Measurements from ENCODE around the gene ME1. TPM values are rescaled to one million over a fixed set of nuclear protein-coding genes. Genes with fewer than 3 reads are reported as not detected.

Gene ME1
- total RNA-seq, 4 donors from 2014 or later, result 7.8 to 17.6 (median 14.9) TPM

DNA sequence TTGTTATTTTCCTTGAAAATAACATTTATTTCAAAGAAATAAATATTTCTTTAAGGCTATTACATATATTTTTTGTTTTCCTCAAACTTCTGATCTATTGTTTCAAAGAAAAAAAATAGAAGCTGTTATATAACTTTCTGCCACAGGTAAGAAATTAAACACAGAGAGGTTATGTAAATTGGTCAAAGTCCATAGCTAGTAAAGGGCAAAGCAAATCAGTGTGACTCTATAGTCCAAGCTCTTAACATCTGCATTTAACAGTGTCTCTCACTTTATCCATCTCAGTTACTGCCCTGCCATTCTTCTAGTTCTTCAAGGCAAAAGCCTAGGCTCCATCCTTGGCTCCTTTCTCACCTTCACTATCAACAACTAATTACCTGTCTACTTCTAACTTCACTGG, 180.6 kb downstream of the ME1 start:
- H3K36me3 ChIP-seq, result peaks cover 0 to 14% (median 0%) of the 10 kb centered on the region in 3 donors

GRCh38 chr6:83247471-83247870, 183.4 kb downstream of the ME1 start:
- 67 to 75% methylated on average over 3 of the region's 3 CpGs for WGBS, 2 donors

More for the DNA sequence above, 180.6 kb downstream of the ME1 start:
- TF ChIP-seq CTCF (IDR thresholded peaks at IDR 0.05) (no peak), POLR2A (IDR thresholded peaks at IDR 0.05) (no peak), EP300 (IDR thresholded peaks at IDR 0.05) (no peak)
- Histone ChIP-seq H3K4me3 (no peak overlapping the region), H3K4me1 (peaks cover 0 to 5% (median 0%) of the 10 kb centered on the region in 4 donors), H3K27me3 (no peaks in the 10 kb centered on the region), H3K27ac (no peak overlapping the region), H3K9me3 (no peaks in the 10 kb centered on the region)
- DNase-seq (ENCODE audit: low spot score in 2 of 2), result no peak

DNA sequence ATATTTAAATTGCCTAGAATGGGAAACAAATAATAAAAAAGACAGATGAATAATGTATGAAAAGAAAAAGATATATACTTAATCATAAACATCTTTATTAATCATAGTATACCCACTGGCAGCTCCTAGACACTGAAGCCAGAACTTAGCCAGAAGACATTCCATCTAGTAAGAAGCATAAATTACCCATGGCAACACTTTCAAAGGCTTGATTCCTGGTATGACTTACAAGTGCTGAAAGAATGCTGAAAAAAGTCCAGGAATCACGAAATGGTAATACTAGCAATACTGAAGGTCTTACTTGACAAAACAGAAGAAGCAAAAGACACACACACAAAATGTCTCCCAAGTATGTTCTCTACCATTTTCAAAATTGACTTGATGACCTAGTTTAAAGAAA, 199.7 kb downstream of the ME1 start:
- DNase-seq (ENCODE audit: low spot score in 2 of 2), result no peak
- peaks cover 0 to 6% (median 0%) of the 10 kb centered on the region in 4 donors for H3K4me1 ChIP-seq
- H3K27me3 ChIP-seq, result no peaks in the 10 kb centered on the region
- no peak overlapping the region for H3K27ac ChIP-seq
- no peak for TF ChIP-seq POLR2A (IDR thresholded peaks at IDR 0.05)
- no peak for TF ChIP-seq CTCF (IDR thresholded peaks at IDR 0.05)
- no peak for TF ChIP-seq EP300 (IDR thresholded peaks at IDR 0.05)
- 48 to 68% methylated on average over 1 of the region's 1 CpG for WGBS, 2 donors
- H3K4me3 ChIP-seq, result no peak overlapping the region
- H3K36me3 ChIP-seq, result no peaks in the 10 kb centered on the region
- no peaks in the 10 kb centered on the region for H3K9me3 ChIP-seq

More at GRCh38 chr6:83247471-83247870, 183.4 kb downstream of the ME1 start:
- TF ChIP-seq POLR2A (IDR thresholded peaks at IDR 0.05), result no peak
- TF ChIP-seq EP300 (IDR thresholded peaks at IDR 0.05), result no peak
- no peak for TF ChIP-seq CTCF (IDR thresholded peaks at IDR 0.05)
- Histone ChIP-seq H3K27me3 (no peaks in the 10 kb centered on the region), H3K27ac (no peak overlapping the region), H3K36me3 (peaks cover 0 to 8% (median 0%) of the 10 kb centered on the region in 3 donors), H3K4me3 (no peak overlapping the region), H3K4me1 (peaks cover 0 to 5% (median 0%) of the 10 kb centered on the region in 4 donors), H3K9me3 (no peaks in the 10 kb centered on the region)
- no peak for DNase-seq (ENCODE audit: low spot score in 2 of 2)

- no peak for TF ChIP-seq POLR2A (IDR thresholded peaks at IDR 0.05)
- no peak for TF ChIP-seq EP300 (IDR thresholded peaks at IDR 0.05)
- no peak for TF ChIP-seq CTCF (IDR thresholded peaks at IDR 0.05)
Measured at GRCh38 chr6:83226517-83226916, 204.3 kb downstream of the ME1 start.

GRCh38 chr6:83221889-83222479, 208.9 kb downstream of the ME1 start:
- Histone ChIP-seq H3K36me3 (no peaks in the 10 kb centered on the region), H3K4me3 (no peak overlapping the region), H3K27me3 (no peaks in the 10 kb centered on the region), H3K4me1 (peaks cover 0 to 6% (median 0%) of the 10 kb centered on the region in 4 donors), H3K27ac (no peak overlapping the region), H3K9me3 (no peaks in the 10 kb centered on the region)
- TF ChIP-seq CTCF (IDR thresholded peaks at IDR 0.05), result peak; percentile 26 to 56 (median 44)
- no peak for TF ChIP-seq POLR2A (IDR thresholded peaks at IDR 0.05)
- no peak for TF ChIP-seq EP300 (IDR thresholded peaks at IDR 0.05)
- DNase-seq (ENCODE audit: low spot score in 2 of 2), result no peak
- 42 to 55% methylated on average over 3 of the region's 3 CpGs for WGBS, 2 donors

More at GRCh38 chr6:83226517-83226916, 204.3 kb downstream of the ME1 start:
- no peak overlapping the region for H3K4me3 ChIP-seq
- H3K4me1 ChIP-seq, result peaks cover 0 to 6% (median 0%) of the 10 kb centered on the region in 4 donors
- no peaks in the 10 kb centered on the region for H3K36me3 ChIP-seq
- H3K27me3 ChIP-seq, result no peaks in the 10 kb centered on the region
- no peak for DNase-seq (ENCODE audit: low spot score in 2 of 2)
- H3K9me3 ChIP-seq, result no peaks in the 10 kb centered on the region
- 56 to 64% methylated on average over 1 of the region's 1 CpG for WGBS, 2 donors
- no peak overlapping the region for H3K27ac ChIP-seq
